Stimulated activated CD4-positive, alpha-beta T cell treated with anti-CD3 and anti-CD28 coated beads, TNF-alpha, amount 100 ng/mL, for 4 hours (primary cell): ENCODE data around the gene FAM13B.

ENCODE experiments used
- DNase-seq, 3 experiments: peaks; one replicate each; pipeline ENCODE4 v3.0.0-alpha.2; 2020; ENCODE audit warnings: low read depth in 3 of 3

The FAM13B gene

DNA sequence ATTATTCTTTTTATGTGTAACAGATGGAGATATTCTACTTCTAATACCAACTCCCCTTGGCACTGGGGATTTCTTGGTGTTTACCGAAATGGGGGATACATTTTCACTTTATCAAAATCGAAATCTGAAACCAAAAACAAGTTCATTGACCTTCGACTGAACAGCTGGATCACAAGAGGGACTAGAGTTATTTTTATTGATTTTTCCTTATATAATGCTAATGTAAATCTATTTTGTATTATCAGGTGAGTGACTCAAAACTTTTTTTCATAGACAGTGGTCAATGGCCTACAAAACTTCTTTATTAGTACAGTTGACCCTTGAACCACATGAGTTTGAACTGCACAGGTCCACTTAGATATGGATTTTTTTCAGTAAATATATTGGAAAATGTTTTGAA lies 133.4 kb downstream of the FAM13B start:
- DNase-seq = no peak

DNA sequence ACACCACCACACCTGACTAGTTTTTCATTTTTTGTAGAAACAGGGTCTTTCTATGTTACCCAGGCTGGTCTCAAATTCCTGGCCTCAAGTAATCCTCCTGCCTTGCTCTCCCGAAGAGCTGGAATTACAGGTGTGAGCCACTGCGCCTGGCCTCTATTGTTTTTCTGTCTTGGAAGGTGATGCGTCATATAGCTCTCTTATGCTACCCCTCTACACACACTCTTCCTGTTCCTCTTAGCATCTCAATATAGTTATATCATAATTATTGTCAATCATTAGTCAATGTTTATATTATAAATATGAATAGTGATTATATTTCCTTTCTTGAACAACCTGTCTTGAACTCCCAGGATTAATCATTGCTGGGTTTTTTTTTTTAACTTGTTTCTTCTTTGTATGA lies 136.3 kb downstream of the FAM13B start:
- no peak for DNase-seq

GRCh38 chr5:137894586-137894985 lies 138.3 kb downstream of the FAM13B start:
- DNase-seq = no peak

GRCh38 chr5:137891849-137892248 lies 141.0 kb downstream of the FAM13B start:
- DNase-seq = no peak

GRCh38 chr5:137890845-137891244 lies 142.0 kb downstream of the FAM13B start:
- no peak for DNase-seq

GRCh38 chr5:137888863-137889759 lies 143.8 kb downstream of the FAM13B start, which contains the start of gene PKD2L2:
PKD2L2 (plus strand) TSS chr5:137889457; CDS start chr5:137889492, 35 bp downstream.
- peak; percentile 60 to 70 (median 62) for DNase-seq

DNA sequence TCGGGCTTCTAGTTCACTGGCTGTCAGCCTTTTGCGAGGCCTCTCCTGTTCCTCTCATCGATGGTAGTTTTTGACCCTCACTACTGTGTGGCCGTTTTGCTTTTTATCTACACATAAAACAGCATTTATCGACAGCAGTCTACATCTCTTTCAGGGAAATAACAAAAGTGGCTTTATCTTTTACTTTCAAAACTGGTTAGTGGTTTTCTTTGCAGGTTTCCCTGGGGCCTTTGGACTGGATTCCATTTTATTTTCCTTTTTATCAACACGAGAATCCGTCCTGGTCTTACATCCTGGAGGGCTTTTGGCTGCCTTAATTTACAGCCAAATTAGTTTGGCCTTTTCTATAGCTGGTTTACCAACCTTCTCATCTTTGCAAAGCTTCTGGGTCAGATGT lies 144.4 kb downstream of the FAM13B start:
- DNase-seq = no peak
